Measurements from ENCODE around the gene RELL2.

DNA sequence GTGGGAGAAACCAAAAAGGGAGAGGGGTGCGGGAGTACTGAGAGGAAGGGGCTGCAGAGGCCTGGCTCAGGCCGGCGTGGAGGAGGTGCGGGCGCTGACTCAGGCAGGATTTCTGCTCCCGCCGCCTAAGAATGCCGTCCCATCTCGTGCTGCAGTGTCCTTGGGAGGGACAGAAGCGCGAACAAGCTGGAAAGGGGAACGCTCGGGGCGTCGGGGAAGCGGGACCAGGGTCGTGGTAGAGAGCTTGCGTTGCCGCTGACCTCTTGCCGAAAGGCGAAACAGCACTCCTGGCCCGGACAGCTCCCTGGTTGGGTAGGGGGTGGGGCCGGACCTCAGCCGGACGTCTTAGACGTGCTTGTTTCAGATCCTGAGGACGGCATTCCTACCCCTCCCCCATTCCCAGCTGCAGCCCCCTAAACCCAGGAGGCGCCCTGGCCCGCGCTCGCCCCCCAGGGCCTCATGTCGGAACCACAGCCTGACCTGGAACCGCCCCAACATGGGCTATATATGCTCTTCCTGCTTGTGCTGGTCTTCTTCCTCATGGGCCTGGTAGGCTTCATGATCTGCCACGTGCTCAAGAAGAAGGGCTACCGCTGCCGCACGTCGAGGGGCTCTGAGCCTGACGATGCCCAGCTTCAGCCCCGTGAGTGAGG lies 1.1 kb downstream of the RELL2 start:
- TF ChIP-seq POLR2A (IDR thresholded peaks at IDR 0.05) (no peak), POLR2AphosphoS5 (IDR thresholded peaks at IDR 0.05; ENCODE audit: insufficient read depth in 1 of 2, low read depth in 1 of 2) (no peak)
- TF ChIP-seq, protein P1, sequence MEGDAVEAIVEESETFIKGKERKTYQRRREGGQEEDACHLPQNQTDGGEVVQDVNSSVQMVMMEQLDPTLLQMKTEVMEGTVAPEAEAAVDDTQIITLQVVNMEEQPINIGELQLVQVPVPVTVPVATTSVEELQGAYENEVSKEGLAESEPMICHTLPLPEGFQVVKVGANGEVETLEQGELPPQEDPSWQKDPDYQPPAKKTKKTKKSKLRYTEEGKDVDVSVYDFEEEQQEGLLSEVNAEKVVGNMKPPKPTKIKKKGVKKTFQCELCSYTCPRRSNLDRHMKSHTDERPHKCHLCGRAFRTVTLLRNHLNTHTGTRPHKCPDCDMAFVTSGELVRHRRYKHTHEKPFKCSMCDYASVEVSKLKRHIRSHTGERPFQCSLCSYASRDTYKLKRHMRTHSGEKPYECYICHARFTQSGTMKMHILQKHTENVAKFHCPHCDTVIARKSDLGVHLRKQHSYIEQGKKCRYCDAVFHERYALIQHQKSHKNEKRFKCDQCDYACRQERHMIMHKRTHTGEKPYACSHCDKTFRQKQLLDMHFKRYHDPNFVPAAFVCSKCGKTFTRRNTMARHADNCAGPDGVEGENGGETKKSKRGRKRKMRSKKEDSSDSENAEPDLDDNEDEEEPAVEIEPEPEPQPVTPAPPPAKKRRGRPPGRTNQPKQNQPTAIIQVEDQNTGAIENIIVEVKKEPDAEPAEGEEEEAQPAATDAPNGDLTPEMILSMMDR (IDR thresholded peaks at IDR 0.05): no peak

Data from vagina (tissue), 2 donors.